Coronary artery (tissue), 2 donors: ENCODE data around the gene DPP4.

ENCODE experiments used
- DNase-seq: peaks from one replicate; pipeline ENCODE4 v3.0.0-alpha.2; 2017; ENCODE audit warnings: low spot score
- H3K27ac ChIP-seq, 2 donors: fragments of 200-600 bp; sonication (generic); one replicate each; pipeline ENCODE4 v1.5.1; 2016 to 2019
- H3K4me3 ChIP-seq: fragments of 200-600 bp; sonication (generic); 2 replicates; pipeline ENCODE4 v1.5.1; 2016; ENCODE audit warnings: mild to moderate bottlenecking, moderate library complexity
- TF ChIP-seq, protein P1 (sequence below): fragments of 200-600 bp; sonication (generic); IDR thresholded peaks from one replicate; pipeline ENCODE4 v1.5.1; 2019; ENCODE audit warnings: antibody characterized with exemption

Gene DPP4

DNA sequence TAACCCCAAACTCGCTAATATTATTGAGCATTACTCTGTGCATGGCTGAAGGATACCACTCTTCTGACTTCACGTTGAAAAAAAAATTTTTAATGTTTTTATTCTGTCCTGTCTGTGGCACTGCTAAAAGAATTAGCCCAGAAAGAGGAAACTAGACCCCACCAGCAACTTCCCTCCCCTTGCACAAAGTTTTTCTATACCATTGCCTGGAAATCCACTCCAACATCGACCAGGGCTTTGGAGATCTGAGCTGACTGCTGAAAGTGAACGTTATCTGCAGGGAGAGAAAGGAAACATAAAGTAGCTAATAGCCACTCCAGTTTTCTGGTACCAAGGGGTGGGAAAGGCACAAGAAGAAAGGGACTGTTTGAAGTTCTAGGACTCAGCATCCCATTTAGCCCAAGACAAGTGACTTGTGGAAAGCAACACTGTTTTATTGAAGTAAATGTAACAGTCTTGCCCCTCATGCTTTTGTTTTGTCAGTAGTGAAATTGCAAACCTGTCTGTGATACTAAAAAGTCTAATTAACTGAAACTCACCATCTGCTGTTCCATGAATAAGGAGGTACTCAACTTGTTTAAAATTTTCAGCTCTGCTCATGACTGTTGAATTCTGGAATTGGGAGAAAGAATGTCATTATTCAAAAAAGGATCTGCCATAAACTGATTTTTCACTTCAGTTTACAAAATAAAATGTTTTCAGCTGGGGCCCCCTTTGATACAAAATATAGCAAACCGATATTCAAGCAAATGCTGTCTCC lies 79.1 kb downstream of the DPP4 start:
- TF ChIP-seq, protein P1, sequence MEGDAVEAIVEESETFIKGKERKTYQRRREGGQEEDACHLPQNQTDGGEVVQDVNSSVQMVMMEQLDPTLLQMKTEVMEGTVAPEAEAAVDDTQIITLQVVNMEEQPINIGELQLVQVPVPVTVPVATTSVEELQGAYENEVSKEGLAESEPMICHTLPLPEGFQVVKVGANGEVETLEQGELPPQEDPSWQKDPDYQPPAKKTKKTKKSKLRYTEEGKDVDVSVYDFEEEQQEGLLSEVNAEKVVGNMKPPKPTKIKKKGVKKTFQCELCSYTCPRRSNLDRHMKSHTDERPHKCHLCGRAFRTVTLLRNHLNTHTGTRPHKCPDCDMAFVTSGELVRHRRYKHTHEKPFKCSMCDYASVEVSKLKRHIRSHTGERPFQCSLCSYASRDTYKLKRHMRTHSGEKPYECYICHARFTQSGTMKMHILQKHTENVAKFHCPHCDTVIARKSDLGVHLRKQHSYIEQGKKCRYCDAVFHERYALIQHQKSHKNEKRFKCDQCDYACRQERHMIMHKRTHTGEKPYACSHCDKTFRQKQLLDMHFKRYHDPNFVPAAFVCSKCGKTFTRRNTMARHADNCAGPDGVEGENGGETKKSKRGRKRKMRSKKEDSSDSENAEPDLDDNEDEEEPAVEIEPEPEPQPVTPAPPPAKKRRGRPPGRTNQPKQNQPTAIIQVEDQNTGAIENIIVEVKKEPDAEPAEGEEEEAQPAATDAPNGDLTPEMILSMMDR: no peak
- no peak for DNase-seq
- H3K4me3 ChIP-seq: no peak overlapping the region
- no peak overlapping the region for H3K27ac ChIP-seq

- H3K27ac ChIP-seq: no peak overlapping the region
Observed at GRCh38 chr2:161992531-161992930, 81.5 kb downstream of the DPP4 start.

DNA sequence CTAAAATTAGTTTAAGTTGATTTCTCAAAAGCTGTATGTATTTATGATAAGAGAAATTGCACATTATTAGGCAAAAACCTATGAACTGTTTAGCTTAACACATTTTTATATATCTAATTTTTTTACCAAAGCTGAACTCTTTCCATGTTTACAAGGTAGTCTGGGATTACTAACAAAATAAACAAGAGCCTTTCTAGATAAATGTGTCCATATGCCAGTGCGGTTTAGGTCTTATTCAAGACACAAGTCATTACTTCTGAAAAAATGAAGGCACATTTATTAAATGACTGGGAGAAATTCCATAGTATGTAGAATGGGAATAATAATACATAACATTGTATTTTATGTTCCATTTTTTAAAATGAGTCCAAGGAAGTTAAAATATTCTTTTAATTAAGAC lies 82.0 kb downstream of the DPP4 start:
- DNase-seq: no peak
- TF ChIP-seq, protein P1: no peak
- no peak overlapping the region for H3K27ac ChIP-seq
- no peak overlapping the region for H3K4me3 ChIP-seq

More at GRCh38 chr2:161992531-161992930, 81.5 kb downstream of the DPP4 start:
- TF ChIP-seq, protein P1: no peak
- H3K4me3 ChIP-seq: no peak overlapping the region
- no peak for DNase-seq

- no peak for DNase-seq
- TF ChIP-seq, protein P1: no peak
- H3K27ac ChIP-seq: no peak overlapping the region
- no peak overlapping the region for H3K4me3 ChIP-seq
Observed at GRCh38 chr2:161990741-161991140, 83.3 kb downstream of the DPP4 start.

- TF ChIP-seq, protein P1: no peak
- H3K27ac ChIP-seq: no peak overlapping the region
- DNase-seq: no peak
- H3K4me3 ChIP-seq: no peak overlapping the region
Observed at GRCh38 chr2:161990036-161990435, 84.0 kb downstream of the DPP4 start.

DNA sequence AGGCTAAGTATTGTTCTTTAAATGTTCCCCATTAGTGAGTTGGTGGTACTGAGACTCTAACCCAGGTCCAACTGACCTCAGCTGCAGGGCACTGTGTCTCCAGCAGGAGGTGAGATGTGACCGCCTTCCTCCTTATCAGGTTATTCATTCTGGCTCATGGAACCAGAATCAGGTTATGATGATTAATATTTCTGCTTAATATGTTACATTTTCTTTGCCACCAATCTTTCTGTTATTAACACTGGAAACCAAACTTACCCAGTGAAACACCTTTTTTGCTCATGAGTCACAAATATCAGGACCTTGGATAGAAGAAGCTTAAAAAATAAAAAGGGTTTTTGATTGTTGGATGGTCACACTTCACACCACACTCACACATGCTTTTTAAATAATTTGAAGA lies 85.4 kb downstream of the DPP4 start:
- TF ChIP-seq, protein P1: no peak
- Histone ChIP-seq H3K4me3 (no peak overlapping the region), H3K27ac (no peak overlapping the region)
- no peak for DNase-seq

DNA sequence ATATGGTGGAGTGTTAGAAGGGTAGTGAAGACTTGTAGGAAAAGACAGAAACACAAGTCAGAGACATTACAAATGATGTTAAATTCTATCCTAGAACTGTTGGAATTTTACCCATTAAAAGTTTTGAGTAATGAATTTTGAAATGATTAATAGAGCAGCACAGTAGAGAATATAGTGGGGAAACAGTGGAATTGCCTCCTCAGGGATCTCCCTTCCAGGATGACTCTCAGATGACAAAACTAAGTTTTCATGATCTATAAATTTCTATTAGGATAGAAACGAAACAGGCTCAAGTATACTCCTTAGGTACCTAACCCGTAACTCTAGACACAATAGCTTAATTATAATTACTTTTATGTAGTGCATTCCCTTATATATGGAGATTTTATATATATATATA lies 86.7 kb downstream of the DPP4 start:
- H3K27ac ChIP-seq: no peak overlapping the region
- TF ChIP-seq, protein P1: no peak
- H3K4me3 ChIP-seq: no peak overlapping the region
- no peak for DNase-seq
